NCI-H2081 (cell line): ENCODE data around the gene FBXO41.

ENCODE experiments used
- DNase-seq, 2 experiments: peaks; one replicate each; lab custom pipeline; 2025; lab: John Stamatoyannopoulos, UW

Gene FBXO41

DNA sequence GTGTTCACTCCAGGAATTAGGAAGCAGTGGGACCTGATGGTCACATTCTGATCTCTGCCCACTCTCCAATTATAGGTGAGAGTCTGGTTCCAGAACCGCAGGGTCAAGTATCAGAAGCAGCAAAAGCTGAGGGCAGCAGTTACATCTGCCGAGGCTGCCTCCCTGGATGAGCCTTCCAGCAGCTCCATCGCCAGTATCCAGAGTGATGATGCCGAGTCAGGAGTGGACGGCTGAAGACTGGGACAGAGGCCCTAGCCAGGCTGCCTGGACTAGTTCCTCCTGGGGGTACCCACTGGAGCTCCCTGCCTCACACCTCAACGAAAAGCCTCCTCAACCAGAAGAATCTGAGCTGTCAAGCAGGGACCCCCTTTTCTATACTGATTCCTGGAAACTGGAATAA, 73.6 kb downstream of the FBXO41 start:
- DNase-seq = no peak

DNA sequence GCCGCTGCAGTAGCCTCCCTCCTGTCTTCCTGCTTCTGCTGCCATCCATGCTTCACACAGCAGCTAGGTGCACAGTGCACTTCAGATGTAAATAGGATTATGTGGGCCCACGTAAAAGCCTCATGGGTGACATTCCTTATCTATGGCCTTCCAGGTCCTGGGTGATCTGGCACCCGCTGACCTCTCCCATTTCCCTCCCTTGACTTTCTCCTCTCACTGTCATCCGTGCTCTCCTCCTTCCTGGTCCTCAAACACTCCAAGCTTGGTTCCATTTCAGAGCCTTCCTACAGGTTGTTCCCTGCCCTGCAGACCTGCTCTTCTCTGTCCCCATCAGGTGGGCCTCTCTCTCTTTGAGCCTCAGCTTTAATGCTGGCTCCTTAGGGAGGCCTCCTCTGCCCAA, 74.3 kb downstream of the FBXO41 start:
- no peak for DNase-seq

DNA sequence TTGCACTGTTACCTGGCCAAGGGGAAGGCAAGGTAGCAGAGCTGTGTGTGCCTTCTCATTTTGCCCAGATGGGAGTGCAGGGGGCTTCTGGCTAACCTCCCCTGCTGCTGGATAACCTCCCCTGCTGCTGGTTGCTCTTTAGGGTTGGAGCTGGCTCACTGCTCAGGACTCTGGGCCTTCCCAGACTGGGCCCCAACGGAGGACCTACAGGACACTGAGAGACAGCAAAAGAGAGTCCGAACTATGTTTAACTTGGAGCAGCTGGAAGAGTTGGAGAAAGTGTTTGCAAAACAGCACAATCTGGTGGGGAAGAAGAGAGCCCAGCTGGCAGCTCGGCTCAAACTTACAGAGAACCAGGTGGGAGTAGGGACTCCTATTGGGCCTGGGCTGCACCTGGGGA, 76.0 kb downstream of the FBXO41 start:
- no peak for DNase-seq

DNA sequence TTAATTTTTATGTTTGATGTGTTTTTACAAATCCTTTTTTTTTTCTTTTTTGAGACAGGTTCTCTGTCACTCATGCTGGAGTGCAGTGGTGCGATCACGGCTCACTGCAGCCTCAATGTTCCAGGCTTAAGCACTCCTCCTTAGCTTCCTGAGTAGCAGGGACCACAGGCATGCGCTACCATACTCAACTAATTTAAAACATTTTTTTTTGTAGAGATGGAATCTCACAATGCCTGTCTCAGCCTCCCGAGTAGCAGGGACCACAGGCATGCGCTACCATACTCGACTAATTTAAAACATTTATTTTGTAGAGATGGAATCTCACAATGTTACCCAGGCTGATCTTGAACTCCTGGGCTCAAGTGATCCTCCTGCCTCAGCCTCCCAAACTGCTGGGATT, 78.7 kb downstream of the FBXO41 start:
- DNase-seq = no peak
